PFSK-1 (cell line): ENCODE results near the gene HOXC12.

ENCODE experiments used
- FOXP2 ChIP-seq: optimal IDR thresholded peaks from 2 replicates; pipeline ENCODE3; 2011; ENCODE audit warnings: borderline replicate concordance, control low read depth, inconsistent platforms; ENCODE audit not compliant: insufficient read depth; ENCODE audit errors: extremely low read length, extremely low read depth
- POLR2AphosphoS5 ChIP-seq: IDR thresholded peaks from 2 replicates; pipeline ENCODE4 v1.6.1; 2012; ENCODE audit warnings: low read depth, mild to moderate bottlenecking, control low read depth, low read length, moderate library complexity
- SIN3A ChIP-seq: IDR thresholded peaks from 2 replicates; pipeline ENCODE4 v1.6.1; 2012; ENCODE audit warnings: mild to moderate bottlenecking, low read length, moderate library complexity, borderline replicate concordance; ENCODE audit not compliant: insufficient read depth
- TAF1 ChIP-seq: IDR thresholded peaks from 2 replicates; pipeline ENCODE4 v1.6.1; 2012; ENCODE audit warnings: low read length, control low read depth, borderline replicate concordance; ENCODE audit not compliant: insufficient read depth
- TF ChIP-seq, protein P1 (sequence below), 2 experiments: IDR thresholded peaks; 2 replicates each; pipeline versions ENCODE4 v1.6.1 to v1.8.0; 2011 to 2012; ENCODE audit warnings: low read depth in 2 of 2, low read length in 2 of 2, control low read depth in 1 of 2, inconsistent platforms in 1 of 2, mild to moderate bottlenecking in 1 of 2, moderate library complexity in 1 of 2; ENCODE audit not compliant: insufficient read depth in 1 of 2

The HOXC12 gene

DNA sequence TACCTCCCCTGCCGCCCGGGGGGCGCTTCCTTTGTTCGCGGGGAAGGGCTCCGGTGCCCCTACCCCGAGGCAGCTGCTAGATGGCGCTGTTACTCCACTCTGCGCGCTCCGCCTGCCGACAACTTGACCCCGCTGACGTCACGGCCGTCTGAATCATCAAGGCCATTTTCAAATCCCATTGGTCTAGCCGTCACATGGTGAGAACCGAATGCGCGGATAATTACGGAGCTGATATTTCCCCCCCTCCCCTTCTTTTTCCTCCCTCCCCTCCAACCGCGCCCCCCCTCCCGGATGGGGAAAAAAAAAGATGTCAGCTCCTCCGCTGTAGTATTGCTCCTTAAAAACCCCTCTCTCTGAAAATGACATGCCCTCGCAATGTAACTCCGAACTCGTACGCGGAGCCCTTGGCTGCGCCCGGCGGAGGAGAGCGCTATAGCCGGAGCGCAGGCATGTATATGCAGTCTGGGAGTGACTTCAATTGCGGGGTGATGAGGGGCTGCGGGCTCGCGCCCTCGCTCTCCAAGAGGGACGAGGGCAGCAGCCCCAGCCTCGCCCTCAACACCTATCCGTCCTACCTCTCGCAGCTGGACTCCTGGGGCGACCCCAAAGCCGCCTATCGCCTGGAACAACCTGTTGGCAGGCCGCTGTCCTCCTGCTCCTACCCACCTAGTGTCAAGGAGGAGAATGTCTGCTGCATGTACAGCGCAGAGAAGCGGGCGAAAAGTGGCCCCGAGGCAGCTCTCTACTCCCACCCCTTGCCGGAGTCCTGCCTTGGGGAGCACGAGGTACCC lies 30.4 kb downstream of the HOXC12 start, which contains the start of gene HOXC10:
Gene HOXC10 (plus strand): TSS at position 246 of the 791 bp plus-strand sequence. CDS start 114 bp downstream, at position 360.
- TF ChIP-seq, protein P1, sequence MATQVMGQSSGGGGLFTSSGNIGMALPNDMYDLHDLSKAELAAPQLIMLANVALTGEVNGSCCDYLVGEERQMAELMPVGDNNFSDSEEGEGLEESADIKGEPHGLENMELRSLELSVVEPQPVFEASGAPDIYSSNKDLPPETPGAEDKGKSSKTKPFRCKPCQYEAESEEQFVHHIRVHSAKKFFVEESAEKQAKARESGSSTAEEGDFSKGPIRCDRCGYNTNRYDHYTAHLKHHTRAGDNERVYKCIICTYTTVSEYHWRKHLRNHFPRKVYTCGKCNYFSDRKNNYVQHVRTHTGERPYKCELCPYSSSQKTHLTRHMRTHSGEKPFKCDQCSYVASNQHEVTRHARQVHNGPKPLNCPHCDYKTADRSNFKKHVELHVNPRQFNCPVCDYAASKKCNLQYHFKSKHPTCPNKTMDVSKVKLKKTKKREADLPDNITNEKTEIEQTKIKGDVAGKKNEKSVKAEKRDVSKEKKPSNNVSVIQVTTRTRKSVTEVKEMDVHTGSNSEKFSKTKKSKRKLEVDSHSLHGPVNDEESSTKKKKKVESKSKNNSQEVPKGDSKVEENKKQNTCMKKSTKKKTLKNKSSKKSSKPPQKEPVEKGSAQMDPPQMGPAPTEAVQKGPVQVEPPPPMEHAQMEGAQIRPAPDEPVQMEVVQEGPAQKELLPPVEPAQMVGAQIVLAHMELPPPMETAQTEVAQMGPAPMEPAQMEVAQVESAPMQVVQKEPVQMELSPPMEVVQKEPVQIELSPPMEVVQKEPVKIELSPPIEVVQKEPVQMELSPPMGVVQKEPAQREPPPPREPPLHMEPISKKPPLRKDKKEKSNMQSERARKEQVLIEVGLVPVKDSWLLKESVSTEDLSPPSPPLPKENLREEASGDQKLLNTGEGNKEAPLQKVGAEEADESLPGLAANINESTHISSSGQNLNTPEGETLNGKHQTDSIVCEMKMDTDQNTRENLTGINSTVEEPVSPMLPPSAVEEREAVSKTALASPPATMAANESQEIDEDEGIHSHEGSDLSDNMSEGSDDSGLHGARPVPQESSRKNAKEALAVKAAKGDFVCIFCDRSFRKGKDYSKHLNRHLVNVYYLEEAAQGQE (IDR thresholded peaks at IDR 0.05; ENCODE audit: insufficient read depth in 1 of 2, low read depth in 2 of 2, low read length in 2 of 2): no peak
- TF ChIP-seq FOXP2: peak; percentile 41
- no peak for TF ChIP-seq SIN3A
- TF ChIP-seq POLR2AphosphoS5: no peak
- no peak for TF ChIP-seq TAF1

DNA sequence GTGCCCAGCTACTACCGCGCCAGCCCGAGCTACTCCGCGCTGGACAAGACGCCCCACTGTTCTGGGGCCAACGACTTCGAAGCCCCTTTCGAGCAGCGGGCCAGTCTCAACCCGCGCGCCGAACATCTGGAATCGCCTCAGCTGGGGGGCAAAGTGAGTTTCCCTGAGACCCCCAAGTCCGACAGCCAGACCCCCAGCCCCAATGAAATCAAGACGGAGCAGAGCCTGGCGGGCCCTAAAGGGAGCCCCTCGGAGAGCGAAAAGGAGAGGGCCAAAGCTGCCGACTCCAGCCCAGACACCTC lies 30.9 kb downstream of the HOXC12 start:
- TF ChIP-seq POLR2AphosphoS5: no peak
- TF ChIP-seq SIN3A: no peak
- TF ChIP-seq, protein P1 (IDR thresholded peaks at IDR 0.05; ENCODE audit: insufficient read depth in 1 of 2, low read depth in 2 of 2, low read length in 2 of 2): no peak
- TF ChIP-seq TAF1: no peak
- no peak for TF ChIP-seq FOXP2

DNA sequence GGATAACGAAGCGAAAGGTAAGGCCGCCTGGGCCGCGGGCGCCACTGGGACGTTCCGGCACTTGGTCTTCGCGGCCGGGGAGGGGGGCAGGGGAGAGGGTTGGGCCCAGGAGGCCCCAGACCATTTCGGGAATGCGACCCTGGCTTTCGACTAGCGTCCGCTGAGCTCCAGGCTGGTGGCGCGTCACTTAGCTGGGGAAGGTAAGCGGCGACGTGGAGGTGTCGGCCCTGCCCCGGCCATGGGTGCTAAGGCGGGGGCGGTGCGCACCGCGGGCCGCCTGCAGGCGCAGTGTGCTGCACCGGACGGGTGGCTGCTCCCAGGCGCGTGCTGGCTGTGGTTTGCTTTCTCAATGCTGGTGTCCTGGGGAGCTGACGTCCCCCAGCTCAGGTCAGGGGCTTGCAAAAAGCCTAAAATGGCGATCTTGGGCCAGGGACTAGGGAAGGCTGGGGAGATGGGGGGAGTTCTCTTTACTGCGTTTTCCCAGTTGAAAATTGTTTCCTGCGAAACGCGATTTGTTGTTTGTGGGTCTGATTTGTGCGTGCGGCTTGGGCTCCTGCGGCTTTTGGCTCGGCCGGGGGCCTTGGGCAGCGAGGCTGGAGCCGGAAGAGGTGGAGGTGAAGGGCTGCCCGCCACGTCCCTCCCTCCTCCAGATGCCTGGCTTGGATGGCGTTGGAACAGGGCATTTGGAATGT lies 31.4 kb downstream of the HOXC12 start:
- TF ChIP-seq POLR2AphosphoS5: no peak
- no peak for TF ChIP-seq FOXP2
- no peak for TF ChIP-seq TAF1
- no peak for TF ChIP-seq SIN3A
- TF ChIP-seq, protein P1 (IDR thresholded peaks at IDR 0.05; ENCODE audit: insufficient read depth in 1 of 2, low read depth in 2 of 2, low read length in 2 of 2): no peak

DNA sequence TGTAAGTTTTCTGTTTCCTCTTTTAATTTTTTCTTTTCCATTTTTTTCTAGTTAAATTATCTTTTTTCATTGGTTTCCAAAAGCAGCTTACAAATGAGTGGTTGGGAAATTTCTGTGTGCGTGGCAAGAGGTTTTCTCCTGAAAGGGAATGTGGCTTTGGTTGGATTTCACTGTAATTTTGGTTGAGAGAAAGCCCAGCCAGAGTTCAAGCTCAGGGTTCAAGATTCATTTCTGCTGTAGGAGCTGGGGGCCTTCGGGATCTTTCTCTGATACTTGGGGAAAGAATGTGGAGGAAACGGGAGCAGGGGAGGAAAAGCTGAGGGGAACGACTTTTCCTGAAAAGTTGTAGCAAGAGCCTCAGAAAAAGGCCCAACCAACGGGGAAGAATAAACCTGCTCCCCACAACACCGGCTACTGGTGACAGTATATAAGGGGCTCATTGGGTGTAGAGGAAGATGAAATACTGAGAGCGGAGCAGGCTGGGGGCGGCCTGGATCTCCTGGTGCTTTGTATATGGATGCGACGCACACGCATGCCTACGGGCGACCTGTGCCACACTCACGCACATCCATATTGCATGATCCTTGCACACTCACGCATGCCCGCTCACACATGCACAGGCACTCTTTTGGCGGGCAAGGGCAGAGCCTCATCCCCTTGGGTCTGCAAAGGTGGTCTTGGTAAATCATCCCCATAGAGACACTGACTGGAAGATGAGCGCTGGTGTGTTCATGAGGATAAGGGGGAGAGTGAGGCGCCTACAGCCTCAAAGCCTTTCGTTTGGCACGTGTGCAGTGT lies 32.2 kb downstream of the HOXC12 start:
- TF ChIP-seq POLR2AphosphoS5: no peak
- no peak for TF ChIP-seq FOXP2
- TF ChIP-seq SIN3A: no peak
- TF ChIP-seq, protein P1 (IDR thresholded peaks at IDR 0.05; ENCODE audit: insufficient read depth in 1 of 2, low read depth in 2 of 2, low read length in 2 of 2): no peak
- no peak for TF ChIP-seq TAF1
